Measurements from ENCODE around the gene HOXD12.

DNA sequence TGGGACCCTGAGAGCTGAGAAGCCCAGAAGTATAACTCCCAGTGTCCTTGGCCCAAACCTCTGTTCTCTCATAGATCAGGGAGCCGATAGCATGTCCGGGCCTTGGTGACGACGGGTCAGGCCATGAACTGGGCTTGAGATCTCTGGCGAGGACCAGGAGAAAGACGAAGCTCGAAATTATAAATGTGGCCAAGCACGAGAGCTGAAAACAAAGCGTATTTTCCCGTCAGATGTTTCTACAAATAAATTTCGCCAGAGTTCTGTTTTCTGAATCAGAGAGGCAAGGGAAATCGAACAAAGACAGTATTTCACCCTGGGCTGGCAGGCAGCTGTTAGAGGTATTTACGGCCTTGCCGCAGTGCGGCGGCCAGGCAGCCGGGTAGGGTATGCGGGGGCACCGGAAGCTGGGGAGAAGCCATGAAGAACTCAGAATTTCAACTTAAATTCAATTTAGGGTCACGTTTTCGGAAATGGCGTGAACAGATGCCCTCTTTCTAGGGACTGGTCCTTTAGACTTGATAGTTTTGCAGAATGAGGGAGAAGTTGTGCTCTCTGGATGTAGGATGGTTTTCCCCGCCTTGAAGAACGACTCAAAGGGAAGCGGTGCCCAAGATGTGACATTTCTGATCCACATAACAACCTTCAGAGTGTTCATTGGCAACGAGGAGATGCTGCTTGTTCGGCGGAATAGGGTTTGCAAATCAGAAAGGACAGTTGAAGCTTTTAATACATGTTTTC, 39.5 kb downstream of the HOXD12 start:
- TF ChIP-seq, protein P1, sequence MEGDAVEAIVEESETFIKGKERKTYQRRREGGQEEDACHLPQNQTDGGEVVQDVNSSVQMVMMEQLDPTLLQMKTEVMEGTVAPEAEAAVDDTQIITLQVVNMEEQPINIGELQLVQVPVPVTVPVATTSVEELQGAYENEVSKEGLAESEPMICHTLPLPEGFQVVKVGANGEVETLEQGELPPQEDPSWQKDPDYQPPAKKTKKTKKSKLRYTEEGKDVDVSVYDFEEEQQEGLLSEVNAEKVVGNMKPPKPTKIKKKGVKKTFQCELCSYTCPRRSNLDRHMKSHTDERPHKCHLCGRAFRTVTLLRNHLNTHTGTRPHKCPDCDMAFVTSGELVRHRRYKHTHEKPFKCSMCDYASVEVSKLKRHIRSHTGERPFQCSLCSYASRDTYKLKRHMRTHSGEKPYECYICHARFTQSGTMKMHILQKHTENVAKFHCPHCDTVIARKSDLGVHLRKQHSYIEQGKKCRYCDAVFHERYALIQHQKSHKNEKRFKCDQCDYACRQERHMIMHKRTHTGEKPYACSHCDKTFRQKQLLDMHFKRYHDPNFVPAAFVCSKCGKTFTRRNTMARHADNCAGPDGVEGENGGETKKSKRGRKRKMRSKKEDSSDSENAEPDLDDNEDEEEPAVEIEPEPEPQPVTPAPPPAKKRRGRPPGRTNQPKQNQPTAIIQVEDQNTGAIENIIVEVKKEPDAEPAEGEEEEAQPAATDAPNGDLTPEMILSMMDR (IDR thresholded peaks at IDR 0.05), result no peak
- TF ChIP-seq POLR2A (IDR thresholded peaks at IDR 0.05), result no peak

All from lower leg skin (tissue), 3 donors.